ENCODE data around the gene UNKL. TPM values are rescaled to one million over a fixed set of nuclear protein-coding genes. Genes with fewer than 3 reads are reported as not detected.

Gene UNKL
- total and polyA plus RNA-seq, 2 of the 8 experiments (the other 6 are each of a cell fraction or from before 2014, with no cell fraction given), result 25.1 to 31.8 TPM

- peaks cover 0 to 10% (median 4%) of the 10 kb centered on the region in 4 experiments; a peak in 4 of 7 replicates for H3K4me1 ChIP-seq (replicated peaks in 1 of 4; ENCODE audit: control insufficient read depth in 3 of 4, insufficient read depth in 4 of 4, low read length in 3 of 4)
These were observed 76.3 kb downstream of the UNKL start for GRCh38 chr16:1338119-1338730.

More at GRCh38 chr16:1338119-1338730, 76.3 kb downstream of the UNKL start:
- Histone ChIP-seq H3K27me3 (replicated peaks in 1 of 4; ENCODE audit: control insufficient read depth in 3 of 4, extremely low read depth in 1 of 4, insufficient read depth in 3 of 4, low read length in 3 of 4) (peaks cover 16 to 42% (median 30%) of the 10 kb centered on the region in 4 experiments), H2BK20ac (ENCODE audit: low read length) (no peak overlapping the region), H4K8ac (ENCODE audit: extremely low read depth, insufficient read depth, low read length) (peak overlapping the region; percentile 5; the same call in 1 of the 2 replicates), H3K9ac (replicated peaks in 1 of 4; ENCODE audit: extremely low read depth in 1 of 4, low read depth in 3 of 4, low read length in 3 of 4) (no peak overlapping the region), H2BK15ac (ENCODE audit: low read length) (no peak overlapping the region), H2BK5ac (ENCODE audit: low read depth, low read length) (no peak overlapping the region), H3K14ac (ENCODE audit: insufficient read length) (no peak overlapping the region), H3K4ac (replicated peaks; ENCODE audit: insufficient read length, low read depth, low read length) (no peak overlapping the region), H4K91ac (replicated peaks; ENCODE audit: insufficient read length, low read length) (no peak overlapping the region), H2BK120ac (replicated peaks; ENCODE audit: low read depth, low read length) (no peak overlapping the region), H3K56ac (replicated peaks; ENCODE audit: insufficient read length, low read depth, low read length) (no peak overlapping the region), H3K9me3 (ENCODE audit: insufficient read depth in 2 of 2, low read depth in 1 of 2, low read length in 1 of 2) (no peaks in the 10 kb centered on the region), H3K36me3 (ENCODE audit: control insufficient read depth in 2 of 4, insufficient read depth in 4 of 4, low read length in 3 of 4) (no peaks in the 10 kb centered on the region), H3K18ac (ENCODE audit: extremely low read depth, low read length) (no peak overlapping the region), H2AFZ (ENCODE audit: low read length) (no peak overlapping the region), H4K5ac (ENCODE audit: insufficient read length, low read depth, low read length) (no peak overlapping the region), H3K27ac (ENCODE audit: low read depth, low read length) (no peak overlapping the region), H3K4me2 (ENCODE audit: insufficient read depth in 1 of 2, low read depth in 2 of 2, low read length in 2 of 2) (no peak overlapping the region), H2AK5ac (ENCODE audit: low read depth, low read length) (no peak overlapping the region), H3K79me1 (ENCODE audit: low read depth, low read length) (no peaks in the 10 kb centered on the region), H3K4me3 (ENCODE audit: extremely low read depth in 1 of 4, insufficient read depth in 2 of 4, low read depth in 3 of 4, low read length in 4 of 4) (no peak overlapping the region), H3K23ac (ENCODE audit: insufficient read length) (no peak overlapping the region), H3K23me2 (ENCODE audit: low read depth, low read length) (peaks cover 2% of the 10 kb centered on the region; the same call in 1 of the 2 replicates), H2BK12ac (ENCODE audit: low read depth, low read length) (no peak overlapping the region), H4K20me1 (replicated peaks in 1 of 2; ENCODE audit: control insufficient read depth in 1 of 2, insufficient read depth in 2 of 2, low read length in 2 of 2) (peaks cover 7 to 21% of the 10 kb centered on the region in 2 experiments), H3K79me2 (ENCODE audit: control insufficient read depth in 1 of 2, insufficient read depth in 2 of 2, low read length in 2 of 2) (no peaks in the 10 kb centered on the region)
- WGBS, 2 experiments (ENCODE audit: extremely low coverage in 1 of 2, insufficient coverage in 1 of 2, insufficient read length in 1 of 2, insufficient replicate concordance in 2 of 2, low coverage in 1 of 2, low lambda C conversion rate in 2 of 2, missing lambda C conversion rate in 1 of 2), result 45% methylated on average over 17 of the region's 30 CpGs; no CpG with 5 or more reads in 1 of the 2 experiments
- no peak for DNase-seq (ENCODE audit: low read depth in 1 of 2, low spot score in 2 of 2)
- CTCF ChIA-PET (ENCODE audit: partially characterized antibody), result interaction anchor here (0.7 to 5.2 kb wide), 8 partner anchors 9 to 79 kb away, joined by 3 to 43 read pairs (median 3); no protein-coding TSS in a partner anchor
- FAIRE-seq, result no peak
- no peak for TF ChIP-seq MAFK (IDR thresholded peaks at IDR 0.05; ENCODE audit: low read depth, low read length)
- peak in 1 of 2 experiments; percentile 19; a peak in 1 of 4 replicates for TF ChIP-seq RAD21 (IDR thresholded peaks at IDR 0.05 in 1 of 2, conservative IDR thresholded peaks at IDR 0.05 in 1 of 2; ENCODE audit: low read depth in 2 of 2, low read length in 2 of 2)
- no peak for TF ChIP-seq SIRT6 (IDR thresholded peaks at IDR 0.05; ENCODE audit: low read length)
- TF ChIP-seq CHD2 (IDR thresholded peaks at IDR 0.05; ENCODE audit: low read length), result no peak
- peak; percentile 32 to 57 (median 32) for TF ChIP-seq CTCF (IDR thresholded peaks at IDR 0.05; ENCODE audit: control extremely low read depth in 1 of 3, insufficient read depth in 1 of 3, low read depth in 1 of 3, low read length in 3 of 3)
- POLR2A ChIA-PET (ENCODE audit: partially characterized antibody), result interaction anchor here (0.9 to 1.2 kb wide), 2 partner anchors 9 to 12 kb away, joined by 3 to 4 read pairs; no protein-coding TSS in a partner anchor
